Ascending aorta (tissue), 2 donors: ENCODE data around the gene FAF2. TPM values are rescaled to one million over a fixed set of nuclear protein-coding genes. Genes with fewer than 3 reads are reported as not detected.

ENCODE experiments used
- DNase-seq, 2 donors: peaks; one replicate each; pipeline ENCODE4 v3.0.0-alpha.2; 2019; ENCODE audit warnings: low spot score in 2 of 2
- H3K27ac ChIP-seq, 2 donors: fragments of 200-600 bp; sonication (generic); one replicate each; pipeline ENCODE4 v1.5.1; 2016 to 2017; ENCODE audit warnings: mild to moderate bottlenecking in 1 of 2
- H3K27me3 ChIP-seq: fragments of 200-600 bp; sonication (generic); one replicate; pipeline ENCODE4 v1.5.1; 2017
- H3K36me3 ChIP-seq, 2 donors: fragments of 200-600 bp; sonication (generic); one replicate each; pipeline ENCODE4 v1.5.1; 2016
- H3K4me1 ChIP-seq, 2 donors: fragments of 200-600 bp; sonication (generic); one replicate each; pipeline ENCODE4 v1.5.1; 2016 to 2017; ENCODE audit warnings: mild to moderate bottlenecking in 1 of 2
- H3K4me3 ChIP-seq, 2 donors: fragments of 200-600 bp; sonication (generic); one replicate each; pipeline ENCODE4 v1.5.1; 2016 to 2017; ENCODE audit warnings: mild to moderate bottlenecking in 1 of 2
- H3K9me3 ChIP-seq, 2 donors: fragments of 200-600 bp; sonication (generic); one replicate each; pipeline ENCODE4 v1.5.1; 2016
- intact Hi-C: fragments of 100-400 bp; cut with DNase I; formaldehyde crosslinking; loops from one replicate; pipeline ENCODE4 v1.15.1; 2023
- total RNA-seq: library from RNA; depleted of rRNA; stranded (reverse); fragments of >200 nt; gene quantifications from one replicate; pipeline ENCODE4 v1.1.0, GENCODE V29; 2016
- TF ChIP-seq, protein P1 (sequence below), 3 experiments: fragments of 200-600 bp in 2 of 3; fragments of 450-650 bp in 1 of 3; sonication (generic) in 2 of 3; IDR thresholded peaks; one replicate each; pipeline ENCODE4 v1.5.1; 2016 to 2019; ENCODE audit warnings: antibody characterized with exemption in 3 of 3, mild to moderate bottlenecking in 1 of 3, moderate library complexity in 1 of 3

The FAF2 gene
- total RNA-seq, 1 donor from 2014 or later, result 18.7 TPM

GRCh38 chr5:176444742-176445141 lies 3.4 kb upstream of the FAF2 start:
- no peaks in the 10 kb centered on the region for H3K27me3 ChIP-seq
- no peak for DNase-seq
- H3K36me3 ChIP-seq, result no peaks in the 10 kb centered on the region
- no peak overlapping the region for H3K4me3 ChIP-seq
- H3K4me1 ChIP-seq, result peaks cover 6 to 16% of the 10 kb centered on the region in 2 donors
- intact Hi-C loops, result loop anchor here (10.0 kb wide), 1 partner anchor 200 kb away; the partner anchor contains the start of gene TSPAN17
- H3K9me3 ChIP-seq, result no peaks in the 10 kb centered on the region
- no peak overlapping the region for H3K27ac ChIP-seq
- TF ChIP-seq, protein P1, sequence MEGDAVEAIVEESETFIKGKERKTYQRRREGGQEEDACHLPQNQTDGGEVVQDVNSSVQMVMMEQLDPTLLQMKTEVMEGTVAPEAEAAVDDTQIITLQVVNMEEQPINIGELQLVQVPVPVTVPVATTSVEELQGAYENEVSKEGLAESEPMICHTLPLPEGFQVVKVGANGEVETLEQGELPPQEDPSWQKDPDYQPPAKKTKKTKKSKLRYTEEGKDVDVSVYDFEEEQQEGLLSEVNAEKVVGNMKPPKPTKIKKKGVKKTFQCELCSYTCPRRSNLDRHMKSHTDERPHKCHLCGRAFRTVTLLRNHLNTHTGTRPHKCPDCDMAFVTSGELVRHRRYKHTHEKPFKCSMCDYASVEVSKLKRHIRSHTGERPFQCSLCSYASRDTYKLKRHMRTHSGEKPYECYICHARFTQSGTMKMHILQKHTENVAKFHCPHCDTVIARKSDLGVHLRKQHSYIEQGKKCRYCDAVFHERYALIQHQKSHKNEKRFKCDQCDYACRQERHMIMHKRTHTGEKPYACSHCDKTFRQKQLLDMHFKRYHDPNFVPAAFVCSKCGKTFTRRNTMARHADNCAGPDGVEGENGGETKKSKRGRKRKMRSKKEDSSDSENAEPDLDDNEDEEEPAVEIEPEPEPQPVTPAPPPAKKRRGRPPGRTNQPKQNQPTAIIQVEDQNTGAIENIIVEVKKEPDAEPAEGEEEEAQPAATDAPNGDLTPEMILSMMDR (IDR thresholded peaks at IDR 0.05), result no peak

GRCh38 chr5:176446028-176446665 lies 2.0 kb upstream of the FAF2 start:
- intact Hi-C loops, result loop anchor here (10.0 kb wide), 1 partner anchor 199 kb away; the partner anchor contains the start of gene TSPAN17
- H3K9me3 ChIP-seq, result no peaks in the 10 kb centered on the region
- DNase-seq, result no peak

GRCh38 chr5:176446884-176447590 lies 1.1 kb upstream of the FAF2 start:
- intact Hi-C loops, result loop anchor here (10.0 kb wide), 1 partner anchor 198 kb away; the partner anchor contains the start of gene TSPAN17

More at GRCh38 chr5:176446028-176446665, 2.0 kb upstream of the FAF2 start:
- Histone ChIP-seq H3K27me3 (no peaks in the 10 kb centered on the region), H3K4me3 (no peak overlapping the region), H3K27ac (no peak overlapping the region), H3K36me3 (no peaks in the 10 kb centered on the region), H3K4me1 (peaks cover 6 to 17% of the 10 kb centered on the region in 2 donors)
- TF ChIP-seq, protein P1 (IDR thresholded peaks at IDR 0.05), result no peak

GRCh38 chr5:176447591-176447977 lies 601 bp upstream of the FAF2 start:
- peaks cover 6 to 17% of the 10 kb centered on the region in 2 donors for H3K4me1 ChIP-seq
- H3K4me3 ChIP-seq, result peak overlapping the region; percentile 88 to 94
- DNase-seq, result peak in 1 of 2 donors; percentile 13

More at GRCh38 chr5:176446884-176447590, 1.1 kb upstream of the FAF2 start:
- peaks cover 6 to 17% of the 10 kb centered on the region in 2 donors for H3K4me1 ChIP-seq
- peak in 1 of 2 donors; percentile 64 for DNase-seq
- peak overlapping the region; percentile 91 to 92 for H3K27ac ChIP-seq
- H3K27me3 ChIP-seq, result no peaks in the 10 kb centered on the region
- TF ChIP-seq, protein P1 (IDR thresholded peaks at IDR 0.05), result no peak
- H3K4me3 ChIP-seq, result peak overlapping the region; percentile 88 to 94
- H3K9me3 ChIP-seq, result no peaks in the 10 kb centered on the region
- no peaks in the 10 kb centered on the region for H3K36me3 ChIP-seq

GRCh38 chr5:176450077-176450476 lies 1.9 kb downstream of the FAF2 start:
- TF ChIP-seq, protein P1 (IDR thresholded peaks at IDR 0.05), result no peak
- Histone ChIP-seq H3K36me3 (peaks cover 0 to 12% of the 10 kb centered on the region in 2 donors), H3K4me3 (peak overlapping the region in 1 of 2 donors; percentile 94), H3K9me3 (no peaks in the 10 kb centered on the region), H3K27ac (no peak overlapping the region), H3K27me3 (no peaks in the 10 kb centered on the region), H3K4me1 (peaks cover 6 to 17% of the 10 kb centered on the region in 2 donors)
- intact Hi-C loops, result no loop called here
- no peak for DNase-seq

More at GRCh38 chr5:176447591-176447977, 601 bp upstream of the FAF2 start:
- TF ChIP-seq, protein P1 (IDR thresholded peaks at IDR 0.05), result no peak
- no peaks in the 10 kb centered on the region for H3K36me3 ChIP-seq
- no peaks in the 10 kb centered on the region for H3K9me3 ChIP-seq
- peak overlapping the region; percentile 91 to 92 for H3K27ac ChIP-seq
- no peaks in the 10 kb centered on the region for H3K27me3 ChIP-seq
- intact Hi-C loops, result loop anchor here (10.0 kb wide), 1 partner anchor 197 kb away; the partner anchor contains the start of gene TSPAN17
